ENCODE measurements around the gene ANKRD12. TPM values are rescaled to one million over a fixed set of nuclear protein-coding genes. Genes with fewer than 3 reads are reported as not detected.

Gene ANKRD12
- total RNA-seq, 1 donor from 2014 or later, result 26.1 TPM

- Histone ChIP-seq H3K9me3 (ENCODE audit: control insufficient read depth in 3 of 3, low read length in 3 of 3) (no peaks in the 10 kb centered on the region), H3K27me3 (ENCODE audit: control insufficient read depth in 3 of 3, insufficient read depth in 3 of 3, low read length in 3 of 3) (no peaks in the 10 kb centered on the region), H3K27ac (ENCODE audit: low read depth, low read length) (no peak overlapping the region), H3K9ac (ENCODE audit: low read depth in 1 of 3, low read length in 3 of 3) (peak overlapping the region in 2 of 3 donors; percentile 1 to 29), H3K4me1 (ENCODE audit: control insufficient read depth in 3 of 3, insufficient read depth in 3 of 3, low read length in 3 of 3) (peaks cover 42 to 69% (median 43%) of the 10 kb centered on the region in 3 donors), H3K36me3 (ENCODE audit: control insufficient read depth in 3 of 3, insufficient read depth in 3 of 3, low read length in 3 of 3) (no peaks in the 10 kb centered on the region), H3K4me3 (ENCODE audit: low read length in 3 of 3) (peak overlapping the region in 2 of 3 donors; percentile 37 to 98)
These were observed 31.2 kb upstream of the ANKRD12 start for GRCh38 chr18:9105420-9105819.

- Histone ChIP-seq H3K27ac (ENCODE audit: low read depth, low read length) (no peak overlapping the region), H3K27me3 (ENCODE audit: control insufficient read depth in 3 of 3, insufficient read depth in 3 of 3, low read length in 3 of 3) (no peaks in the 10 kb centered on the region), H3K9ac (ENCODE audit: low read depth in 1 of 3, low read length in 3 of 3) (peak overlapping the region; percentile 1 to 51 (median 17)), H3K4me3 (ENCODE audit: low read length in 3 of 3) (peak overlapping the region in 2 of 3 donors; percentile 6 to 50), H3K4me1 (ENCODE audit: control insufficient read depth in 3 of 3, insufficient read depth in 3 of 3, low read length in 3 of 3) (peaks cover 43 to 76% (median 45%) of the 10 kb centered on the region in 3 donors), H3K36me3 (ENCODE audit: control insufficient read depth in 3 of 3, insufficient read depth in 3 of 3, low read length in 3 of 3) (no peaks in the 10 kb centered on the region), H3K9me3 (ENCODE audit: control insufficient read depth in 3 of 3, low read length in 3 of 3) (no peaks in the 10 kb centered on the region)
These were observed 30.5 kb upstream of the ANKRD12 start for GRCh38 chr18:9106094-9106493.

- no peaks in the 10 kb centered on the region for H3K9me3 ChIP-seq (ENCODE audit: control insufficient read depth in 3 of 3, low read length in 3 of 3)
- H3K9ac ChIP-seq (ENCODE audit: low read depth in 1 of 3, low read length in 3 of 3), result peak overlapping the region in 2 of 3 donors; percentile 0 to 51
- H3K36me3 ChIP-seq (ENCODE audit: control insufficient read depth in 3 of 3, insufficient read depth in 3 of 3, low read length in 3 of 3), result no peaks in the 10 kb centered on the region
- no peak overlapping the region for H3K4me3 ChIP-seq (ENCODE audit: low read length in 3 of 3)
- no peak overlapping the region for H3K27ac ChIP-seq (ENCODE audit: low read depth, low read length)
- peaks cover 43 to 76% (median 45%) of the 10 kb centered on the region in 3 donors for H3K4me1 ChIP-seq (ENCODE audit: control insufficient read depth in 3 of 3, insufficient read depth in 3 of 3, low read length in 3 of 3)
- H3K27me3 ChIP-seq (ENCODE audit: control insufficient read depth in 3 of 3, insufficient read depth in 3 of 3, low read length in 3 of 3), result no peaks in the 10 kb centered on the region
These were observed 29.6 kb upstream of the ANKRD12 start for GRCh38 chr18:9106800-9107584.

- Histone ChIP-seq H3K4me3 (ENCODE audit: low read length in 3 of 3) (peak overlapping the region in 1 of 3 donors; percentile 3), H3K36me3 (ENCODE audit: control insufficient read depth in 3 of 3, insufficient read depth in 3 of 3, low read length in 3 of 3) (no peaks in the 10 kb centered on the region), H3K4me1 (ENCODE audit: control insufficient read depth in 3 of 3, insufficient read depth in 3 of 3, low read length in 3 of 3) (peaks cover 54 to 83% (median 55%) of the 10 kb centered on the region in 3 donors), H3K9me3 (ENCODE audit: control insufficient read depth in 3 of 3, low read length in 3 of 3) (no peaks in the 10 kb centered on the region), H3K9ac (ENCODE audit: low read depth in 1 of 3, low read length in 3 of 3) (peak overlapping the region in 1 of 3 donors; percentile 7), H3K27ac (ENCODE audit: low read depth, low read length) (no peak overlapping the region), H3K27me3 (ENCODE audit: control insufficient read depth in 3 of 3, insufficient read depth in 3 of 3, low read length in 3 of 3) (no peaks in the 10 kb centered on the region)
These were observed 27.7 kb upstream of the ANKRD12 start for GRCh38 chr18:9108911-9109310.

- Histone ChIP-seq H3K27me3 (ENCODE audit: control insufficient read depth in 3 of 3, insufficient read depth in 3 of 3, low read length in 3 of 3) (no peaks in the 10 kb centered on the region), H3K9me3 (ENCODE audit: control insufficient read depth in 3 of 3, low read length in 3 of 3) (no peaks in the 10 kb centered on the region), H3K36me3 (ENCODE audit: control insufficient read depth in 3 of 3, insufficient read depth in 3 of 3, low read length in 3 of 3) (no peaks in the 10 kb centered on the region), H3K27ac (ENCODE audit: low read depth, low read length) (peak overlapping the region; percentile 38), H3K4me3 (ENCODE audit: low read length in 3 of 3) (peak overlapping the region in 1 of 3 donors; percentile 3), H3K9ac (ENCODE audit: low read depth in 1 of 3, low read length in 3 of 3) (no peak overlapping the region), H3K4me1 (ENCODE audit: control insufficient read depth in 3 of 3, insufficient read depth in 3 of 3, low read length in 3 of 3) (peaks cover 49 to 79% (median 50%) of the 10 kb centered on the region in 3 donors)
These were observed 27.1 kb upstream of the ANKRD12 start for GRCh38 chr18:9109523-9109922.

- Histone ChIP-seq H3K27ac (ENCODE audit: low read depth, low read length) (peak overlapping the region; percentile 89), H3K9me3 (ENCODE audit: control insufficient read depth in 3 of 3, low read length in 3 of 3) (no peaks in the 10 kb centered on the region), H3K4me1 (ENCODE audit: control insufficient read depth in 3 of 3, insufficient read depth in 3 of 3, low read length in 3 of 3) (peaks cover 36 to 61% (median 44%) of the 10 kb centered on the region in 3 donors), H3K4me3 (ENCODE audit: low read length in 3 of 3) (peak overlapping the region in 2 of 3 donors; percentile 16 to 57), H3K27me3 (ENCODE audit: control insufficient read depth in 3 of 3, insufficient read depth in 3 of 3, low read length in 3 of 3) (no peaks in the 10 kb centered on the region), H3K9ac (ENCODE audit: low read depth in 1 of 3, low read length in 3 of 3) (peak overlapping the region; percentile 44 to 68 (median 67)), H3K36me3 (ENCODE audit: control insufficient read depth in 3 of 3, insufficient read depth in 3 of 3, low read length in 3 of 3) (no peaks in the 10 kb centered on the region)
These were observed 23.0 kb upstream of the ANKRD12 start for GRCh38 chr18:9113468-9114149.

GRCh38 chr18:9115984-9116383 is 20.6 kb upstream of the ANKRD12 start:
- H3K4me3 ChIP-seq (ENCODE audit: low read length in 3 of 3), result no peak overlapping the region
- no peaks in the 10 kb centered on the region for H3K27me3 ChIP-seq (ENCODE audit: control insufficient read depth in 3 of 3, insufficient read depth in 3 of 3, low read length in 3 of 3)
- no peaks in the 10 kb centered on the region for H3K36me3 ChIP-seq (ENCODE audit: control insufficient read depth in 3 of 3, insufficient read depth in 3 of 3, low read length in 3 of 3)
- H3K9ac ChIP-seq (ENCODE audit: low read depth in 1 of 3, low read length in 3 of 3), result no peak overlapping the region
- no peaks in the 10 kb centered on the region for H3K9me3 ChIP-seq (ENCODE audit: control insufficient read depth in 3 of 3, low read length in 3 of 3)
- H3K4me1 ChIP-seq (ENCODE audit: control insufficient read depth in 3 of 3, insufficient read depth in 3 of 3, low read length in 3 of 3), result peaks cover 37 to 46% (median 41%) of the 10 kb centered on the region in 3 donors
- peak overlapping the region; percentile 4 for H3K27ac ChIP-seq (ENCODE audit: low read depth, low read length)

- no peaks in the 10 kb centered on the region for H3K9me3 ChIP-seq (ENCODE audit: control insufficient read depth in 3 of 3, low read length in 3 of 3)
- peak overlapping the region in 1 of 3 donors; percentile 33 for H3K4me3 ChIP-seq (ENCODE audit: low read length in 3 of 3)
- no peaks in the 10 kb centered on the region for H3K27me3 ChIP-seq (ENCODE audit: control insufficient read depth in 3 of 3, insufficient read depth in 3 of 3, low read length in 3 of 3)
- H3K27ac ChIP-seq (ENCODE audit: low read depth, low read length), result peak overlapping the region; percentile 77
- H3K36me3 ChIP-seq (ENCODE audit: control insufficient read depth in 3 of 3, insufficient read depth in 3 of 3, low read length in 3 of 3), result no peaks in the 10 kb centered on the region
- no peak overlapping the region for H3K9ac ChIP-seq (ENCODE audit: low read depth in 1 of 3, low read length in 3 of 3)
- peaks cover 34 to 38% (median 36%) of the 10 kb centered on the region in 3 donors for H3K4me1 ChIP-seq (ENCODE audit: control insufficient read depth in 3 of 3, insufficient read depth in 3 of 3, low read length in 3 of 3)
These were observed 18.4 kb upstream of the ANKRD12 start for GRCh38 chr18:9117980-9118841.

GRCh38 chr18:9120796-9121195 is 15.8 kb upstream of the ANKRD12 start:
- Histone ChIP-seq H3K9me3 (ENCODE audit: control insufficient read depth in 3 of 3, low read length in 3 of 3) (no peaks in the 10 kb centered on the region), H3K4me3 (ENCODE audit: low read length in 3 of 3) (no peak overlapping the region), H3K27ac (ENCODE audit: low read depth, low read length) (no peak overlapping the region), H3K27me3 (ENCODE audit: control insufficient read depth in 3 of 3, insufficient read depth in 3 of 3, low read length in 3 of 3) (no peaks in the 10 kb centered on the region), H3K4me1 (ENCODE audit: control insufficient read depth in 3 of 3, insufficient read depth in 3 of 3, low read length in 3 of 3) (peaks cover 27 to 29% (median 29%) of the 10 kb centered on the region in 3 donors), H3K36me3 (ENCODE audit: control insufficient read depth in 3 of 3, insufficient read depth in 3 of 3, low read length in 3 of 3) (peaks cover 5 to 6% (median 5%) of the 10 kb centered on the region in 3 donors), H3K9ac (ENCODE audit: low read depth in 1 of 3, low read length in 3 of 3) (no peak overlapping the region)
